HS-27A (cell line): Measurements from ENCODE around the gene MAP1B.

Experiments used
- DNase-seq: peaks from one replicate; pipeline ENCODE4 v3.0.0-alpha.2; 2012; ENCODE audit warnings: low read depth, missing footprints

The MAP1B gene

GRCh38 chr5:72224946-72225463 lies 117.7 kb downstream of the MAP1B start:
- DNase-seq = no peak

- no peak for DNase-seq
These were observed 118.5 kb downstream of the MAP1B start for GRCh38 chr5:72225741-72226140.

- no peak for DNase-seq
These were observed 119.7 kb downstream of the MAP1B start for GRCh38 chr5:72226950-72227349.

GRCh38 chr5:72228960-72229359 lies 121.7 kb downstream of the MAP1B start:
- DNase-seq = no peak

GRCh38 chr5:72231991-72232703 lies 124.9 kb downstream of the MAP1B start:
- DNase-seq = no peak

- no peak for DNase-seq
These were observed 125.6 kb downstream of the MAP1B start for GRCh38 chr5:72232838-72233237.

GRCh38 chr5:72233835-72234234 lies 126.6 kb downstream of the MAP1B start:
- DNase-seq = no peak

- DNase-seq = peak; percentile 49
These were observed 127.0 kb downstream of the MAP1B start for GRCh38 chr5:72234265-72234700.

- no peak for DNase-seq
These were observed 127.6 kb downstream of the MAP1B start for GRCh38 chr5:72234868-72235267.

- no peak for DNase-seq
These were observed 128.4 kb downstream of the MAP1B start for GRCh38 chr5:72235725-72236124.

- no peak for DNase-seq
These were observed 130.1 kb downstream of the MAP1B start for GRCh38 chr5:72237415-72237814.

GRCh38 chr5:72237879-72238278 lies 130.6 kb downstream of the MAP1B start:
- DNase-seq = no peak

- DNase-seq = no peak
These were observed 131.6 kb downstream of the MAP1B start for GRCh38 chr5:72238712-72239445.

- no peak for DNase-seq
These were observed 134.2 kb downstream of the MAP1B start for GRCh38 chr5:72241346-72242003.

- no peak for DNase-seq
These were observed 135.7 kb downstream of the MAP1B start for GRCh38 chr5:72242796-72243475.

GRCh38 chr5:72243706-72244105 lies 136.4 kb downstream of the MAP1B start:
- no peak for DNase-seq

GRCh38 chr5:72244862-72245371 lies 137.6 kb downstream of the MAP1B start:
- DNase-seq = no peak

- no peak for DNase-seq
These were observed 138.3 kb downstream of the MAP1B start for GRCh38 chr5:72245546-72245945.

GRCh38 chr5:72245951-72246532 lies 138.8 kb downstream of the MAP1B start:
- no peak for DNase-seq

- DNase-seq = no peak
These were observed 139.7 kb downstream of the MAP1B start for GRCh38 chr5:72246954-72247442.

- DNase-seq = peak; percentile 70
These were observed 141.2 kb downstream of the MAP1B start for GRCh38 chr5:72248410-72248981.
